Colon (tissue), 2 donors: ENCODE measurements around the gene ZNF394.
A peak's percentile ranks its signal among the peaks of the same experiment; 100 is the strongest.

Source experiments
- FAIRE-seq: peaks from 2 replicates; lab custom pipeline; 2012; peaks lifted over from hg19 to GRCh38; lab: Jason Lieb, UNC
- donor health status: control.
- donor health status: control.

The ZNF394 gene

GRCh38 chr7:99493823-99494222, 6.3 kb downstream of the ZNF394 start:
- FAIRE-seq, result no peak

- FAIRE-seq, result no peak
These were observed 9.2 kb downstream of the ZNF394 start for GRCh38 chr7:99490878-99491277.

- no peak for FAIRE-seq
These were observed 10.8 kb downstream of the ZNF394 start for GRCh38 chr7:99489235-99489634.

GRCh38 chr7:99485094-99485493, 15.0 kb downstream of the ZNF394 start:
- FAIRE-seq, result no peak

GRCh38 chr7:99478464-99479440, 21.3 kb downstream of the ZNF394 start:
- no peak for FAIRE-seq

GRCh38 chr7:99476107-99476506, 24.0 kb downstream of the ZNF394 start:
- FAIRE-seq, result no peak

- FAIRE-seq, result no peak
These were observed 26.8 kb downstream of the ZNF394 start for GRCh38 chr7:99473315-99473596.

GRCh38 chr7:99472561-99473314, 27.3 kb downstream of the ZNF394 start, which contains the start of gene ZNF789:
TSS of gene ZNF789 (plus strand) at chr7:99472890. CDS start at chr7:99476457, 3,567 bp downstream.
- peak; percentile 57 for FAIRE-seq

- no peak for FAIRE-seq
These were observed 30.6 kb downstream of the ZNF394 start for GRCh38 chr7:99469381-99470065.

- no peak for FAIRE-seq
These were observed 31.7 kb downstream of the ZNF394 start for GRCh38 chr7:99468336-99468918.

- FAIRE-seq, result no peak
These were observed 34.7 kb downstream of the ZNF394 start for GRCh38 chr7:99465421-99465768.

GRCh38 chr7:99461221-99461620, 38.9 kb downstream of the ZNF394 start:
- FAIRE-seq, result no peak

- no peak for FAIRE-seq
These were observed 39.4 kb downstream of the ZNF394 start for GRCh38 chr7:99460651-99461050.

- no peak for FAIRE-seq
These were observed 41.0 kb downstream of the ZNF394 start for GRCh38 chr7:99459087-99459486.

- no peak for FAIRE-seq
These were observed 42.2 kb downstream of the ZNF394 start for GRCh38 chr7:99457650-99458493.

GRCh38 chr7:99457050-99457649, 42.9 kb downstream of the ZNF394 start:
- FAIRE-seq, result no peak

- no peak for FAIRE-seq
These were observed 43.8 kb downstream of the ZNF394 start for GRCh38 chr7:99456288-99456687.

GRCh38 chr7:99455874-99456273, 44.2 kb downstream of the ZNF394 start:
- FAIRE-seq, result no peak

- FAIRE-seq, result no peak
These were observed 47.0 kb downstream of the ZNF394 start for GRCh38 chr7:99453105-99453504.

GRCh38 chr7:99452541-99452940, 47.5 kb downstream of the ZNF394 start:
- FAIRE-seq, result no peak

GRCh38 chr7:99451936-99452335, 48.1 kb downstream of the ZNF394 start:
- no peak for FAIRE-seq
